HG03066 (cell line): Measurements from ENCODE around the gene CYTH3.
"Not testable (repeated sequence)": the region's sequence is repeated elsewhere in the genome, so short reads cannot be mapped to it uniquely, and the experiment has no call there.

Source experiments
- ATAC-seq: cut with Tn5 transposase; IDR thresholded peaks from one replicate; pipeline ENCODE4 v1.9.1; 2021; ENCODE audit warnings: low read depth; ENCODE audit not compliant: unreplicated experiment

The CYTH3 gene

DNA sequence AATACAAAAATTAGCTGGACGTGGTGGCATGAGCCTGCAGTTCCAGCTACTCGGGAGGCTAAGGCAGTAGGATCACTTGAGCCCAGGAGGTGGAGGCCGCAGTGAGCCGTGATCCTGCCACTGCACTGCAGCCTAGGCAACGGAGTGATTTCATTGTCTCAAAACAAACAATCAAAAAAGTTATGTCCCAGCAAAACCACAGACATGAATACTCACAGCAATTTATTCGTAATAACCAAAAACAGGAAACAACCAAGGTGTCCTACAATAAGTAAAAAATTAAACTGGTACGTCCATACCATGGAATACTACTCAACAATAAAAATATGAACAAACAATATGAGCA lies 11.6 kb upstream of the CYTH3 start:
- ATAC-seq, result no peak

DNA sequence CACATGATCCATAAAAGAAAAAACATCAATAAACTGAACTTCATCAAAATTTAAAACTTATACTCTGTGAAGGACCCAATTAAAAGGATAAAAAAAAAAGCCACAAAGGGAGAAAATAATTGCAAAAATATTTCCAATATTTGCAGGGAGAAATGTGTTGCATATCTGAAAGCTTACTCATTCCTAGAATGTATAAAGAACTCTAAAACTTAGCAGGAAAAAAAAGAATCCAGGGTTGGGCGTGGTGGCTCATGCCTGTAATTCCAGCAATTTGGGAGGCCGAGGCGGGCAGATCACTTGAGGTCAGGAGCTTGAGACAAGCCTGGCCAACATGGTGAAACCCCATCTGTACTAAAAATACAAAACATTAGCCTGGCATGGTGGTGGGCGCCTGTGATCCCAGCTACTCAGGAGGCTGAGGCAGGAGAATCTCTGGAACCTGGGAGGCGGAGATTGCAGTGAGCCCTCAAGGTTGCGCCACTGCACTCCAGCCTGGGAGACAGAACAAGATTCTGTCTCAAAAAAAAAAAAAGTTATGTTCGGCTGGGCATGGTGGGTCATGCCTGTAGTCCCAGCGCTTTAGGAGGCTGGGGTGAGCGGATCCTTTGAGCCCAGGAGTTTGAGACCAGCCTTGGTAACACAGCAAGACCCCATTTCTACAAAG lies 11.1 kb upstream of the CYTH3 start:
- not testable (repeated sequence) for ATAC-seq

DNA sequence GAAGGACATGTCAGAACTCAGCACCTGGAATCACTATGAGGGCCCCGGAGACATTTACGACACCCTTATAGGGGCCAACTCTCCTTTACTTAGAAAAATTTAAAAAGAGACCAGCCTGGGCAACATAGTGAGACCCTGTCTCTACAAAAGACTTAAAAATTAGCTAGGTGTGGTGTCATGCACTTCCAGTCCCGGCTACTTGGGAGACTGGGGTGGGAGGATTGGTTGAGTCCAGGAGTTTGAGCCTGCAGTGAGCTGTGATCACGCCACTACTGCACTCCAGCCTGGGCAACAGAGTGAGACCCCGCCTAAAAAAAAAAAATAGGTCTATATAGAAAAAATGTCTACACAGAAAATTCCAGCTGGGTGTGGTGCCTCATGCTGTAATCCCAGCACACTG lies 7.5 kb upstream of the CYTH3 start:
- ATAC-seq, result no peak

DNA sequence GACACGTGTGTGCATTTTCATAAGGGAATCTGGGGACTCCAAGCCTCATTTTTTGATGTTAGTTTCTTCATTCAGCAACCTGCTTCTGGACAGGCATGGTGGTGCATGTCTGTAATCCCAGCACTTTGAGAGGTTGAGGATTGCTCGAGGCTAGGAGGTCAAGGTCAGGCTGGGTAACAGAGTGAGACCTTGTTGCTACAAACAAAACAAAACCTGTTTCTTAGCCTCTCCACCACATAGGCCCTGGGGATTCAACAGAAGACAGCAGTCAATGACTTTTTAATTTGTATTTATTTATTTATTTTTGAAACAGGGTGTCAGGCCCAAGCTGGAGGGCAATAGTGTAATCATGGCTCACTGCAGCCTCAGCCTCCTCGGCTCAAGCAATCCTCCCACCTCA lies 6.9 kb upstream of the CYTH3 start:
- no peak for ATAC-seq

DNA sequence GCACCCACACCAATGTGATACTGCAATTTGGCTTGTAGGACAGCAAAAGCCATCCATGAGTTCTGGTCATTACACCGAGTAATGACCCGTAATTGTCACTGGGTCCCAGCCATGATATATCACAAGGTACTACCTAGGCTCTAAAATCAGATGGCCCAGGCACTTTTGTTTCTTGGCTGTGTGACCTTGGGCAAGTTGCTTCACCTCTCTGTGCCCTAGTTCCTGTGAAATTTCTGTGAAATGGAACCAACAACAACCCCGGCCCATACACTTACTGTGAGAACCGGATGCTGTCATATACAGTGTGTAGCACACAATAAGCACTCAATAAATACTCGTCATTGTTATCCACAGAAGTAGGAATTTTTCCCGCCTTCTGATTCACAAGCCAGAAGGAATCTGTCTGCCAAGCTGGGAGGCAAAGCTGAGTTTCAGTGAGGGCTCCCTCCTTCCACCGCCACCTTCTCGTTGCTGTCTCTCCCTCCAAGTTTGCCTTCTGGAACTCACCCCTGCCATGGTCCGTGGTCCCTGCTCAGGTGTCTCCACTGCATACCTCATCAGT lies 6.4 kb upstream of the CYTH3 start:
- ATAC-seq, result no peak

DNA sequence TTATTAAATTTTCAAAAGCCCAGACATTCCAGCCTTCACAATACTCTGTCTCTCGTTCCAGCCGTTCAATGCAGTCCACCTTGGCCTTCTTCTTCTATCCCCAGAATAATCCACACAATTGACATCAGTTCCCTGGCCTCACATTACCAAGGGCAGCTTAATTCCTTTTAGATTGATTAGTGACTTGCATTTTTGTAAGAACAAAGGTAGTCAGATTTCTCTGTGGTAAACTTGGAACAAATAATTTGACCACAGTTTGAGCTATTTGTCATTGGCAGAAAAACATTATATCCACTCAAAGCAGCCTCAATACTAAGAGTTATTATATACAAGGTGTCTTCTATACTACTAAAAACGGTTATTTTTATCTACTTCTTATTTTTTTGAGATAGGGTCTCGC lies 5.1 kb upstream of the CYTH3 start:
- no peak for ATAC-seq

DNA sequence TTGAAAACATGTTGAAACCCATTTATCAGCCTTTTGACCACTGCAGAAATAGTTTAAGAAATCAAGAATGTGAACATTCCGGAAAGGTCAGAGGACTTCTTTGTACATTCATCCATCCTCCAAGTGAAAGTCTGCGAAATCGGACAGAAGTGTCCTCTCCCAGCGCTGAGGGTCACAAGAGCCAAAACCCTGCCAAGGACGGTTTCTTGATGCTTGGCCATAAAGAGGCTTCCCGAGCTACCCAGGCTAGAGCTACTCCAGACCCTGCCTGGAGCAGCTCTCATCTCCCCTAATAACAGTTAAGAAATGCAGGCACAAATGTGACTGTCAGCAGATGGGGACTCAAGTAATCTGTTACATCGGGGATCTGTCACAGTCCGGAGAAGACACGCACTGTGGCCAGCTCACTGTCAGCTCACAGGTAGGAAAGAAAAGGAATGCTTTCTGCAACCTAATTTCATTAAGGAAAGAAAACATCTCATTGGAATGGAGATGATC lies 4.5 kb upstream of the CYTH3 start:
- ATAC-seq, result no peak

DNA sequence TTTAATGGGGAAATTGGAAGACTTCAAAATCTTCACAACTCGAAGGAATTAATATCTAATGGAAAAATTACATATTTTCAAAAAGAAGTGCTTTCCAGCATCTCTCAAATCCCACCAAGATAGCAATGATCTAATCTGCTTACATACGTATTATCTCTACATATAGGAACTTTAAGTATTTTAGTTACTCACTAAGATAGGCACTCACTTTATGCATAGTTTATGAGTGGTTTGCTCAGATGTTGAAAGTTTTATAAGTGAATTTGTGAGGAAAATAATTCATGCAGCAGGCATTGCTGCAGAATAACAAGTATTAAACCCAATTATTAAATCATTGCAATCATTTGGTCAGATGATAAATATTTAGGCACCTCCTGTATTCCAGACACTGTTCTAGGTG lies 2.3 kb upstream of the CYTH3 start:
- ATAC-seq, result no peak

DNA sequence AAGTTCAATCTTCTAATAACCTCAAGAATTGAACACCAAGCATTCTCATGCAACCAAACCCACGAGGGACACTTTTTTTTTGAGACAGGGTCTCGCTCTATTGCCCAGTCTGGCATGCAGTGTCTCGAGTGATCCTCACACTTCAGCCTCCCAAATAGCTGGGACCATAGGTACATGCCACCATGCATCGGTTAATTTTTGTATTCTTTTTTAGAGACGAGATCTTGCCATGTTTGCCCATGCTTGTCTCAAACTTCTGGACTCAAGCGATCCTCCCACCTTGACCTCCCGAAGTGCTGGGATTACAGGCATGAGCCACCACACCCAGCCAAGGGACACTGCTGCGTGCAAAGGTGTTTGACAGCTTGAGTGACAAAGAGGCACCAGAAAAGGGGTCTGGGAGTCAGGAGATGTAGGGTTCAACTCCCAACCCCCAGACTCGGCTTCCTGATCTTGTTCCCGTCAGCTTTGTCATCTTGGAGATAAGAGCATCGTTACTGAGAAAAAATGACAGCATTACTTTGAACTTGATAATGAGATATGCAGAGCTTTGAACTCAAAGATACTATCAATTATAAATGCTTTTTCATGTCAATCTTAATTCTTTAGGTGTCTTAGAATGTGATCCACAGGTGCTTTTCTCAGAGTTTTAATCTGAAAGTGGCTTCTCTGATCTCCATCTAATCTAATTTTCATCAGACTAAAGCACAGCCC lies 1.6 kb upstream of the CYTH3 start:
- no peak for ATAC-seq

DNA sequence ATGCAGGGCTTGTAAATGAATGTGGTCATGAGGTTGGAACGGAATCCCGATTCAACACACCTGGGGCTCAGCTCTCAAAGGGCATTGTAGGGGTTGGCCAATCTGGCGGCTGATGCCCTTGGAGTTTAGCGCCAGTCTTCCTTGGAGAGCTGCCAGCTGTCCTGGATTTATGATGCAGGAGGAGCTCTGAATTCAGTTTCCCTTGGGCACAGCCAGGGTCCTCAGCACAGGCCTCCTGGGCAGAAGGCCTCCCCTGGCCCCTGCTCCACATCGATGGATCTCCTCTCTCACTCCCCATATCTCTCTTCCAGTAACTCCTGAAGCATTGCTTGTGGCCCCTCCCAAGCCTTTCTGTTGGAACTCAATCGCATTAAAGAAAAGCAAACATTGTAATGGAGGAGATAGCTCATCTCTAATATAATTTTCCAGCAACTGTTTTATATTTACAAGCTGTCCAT lies 985 bp upstream of the CYTH3 start:
- ATAC-seq, result no peak

DNA sequence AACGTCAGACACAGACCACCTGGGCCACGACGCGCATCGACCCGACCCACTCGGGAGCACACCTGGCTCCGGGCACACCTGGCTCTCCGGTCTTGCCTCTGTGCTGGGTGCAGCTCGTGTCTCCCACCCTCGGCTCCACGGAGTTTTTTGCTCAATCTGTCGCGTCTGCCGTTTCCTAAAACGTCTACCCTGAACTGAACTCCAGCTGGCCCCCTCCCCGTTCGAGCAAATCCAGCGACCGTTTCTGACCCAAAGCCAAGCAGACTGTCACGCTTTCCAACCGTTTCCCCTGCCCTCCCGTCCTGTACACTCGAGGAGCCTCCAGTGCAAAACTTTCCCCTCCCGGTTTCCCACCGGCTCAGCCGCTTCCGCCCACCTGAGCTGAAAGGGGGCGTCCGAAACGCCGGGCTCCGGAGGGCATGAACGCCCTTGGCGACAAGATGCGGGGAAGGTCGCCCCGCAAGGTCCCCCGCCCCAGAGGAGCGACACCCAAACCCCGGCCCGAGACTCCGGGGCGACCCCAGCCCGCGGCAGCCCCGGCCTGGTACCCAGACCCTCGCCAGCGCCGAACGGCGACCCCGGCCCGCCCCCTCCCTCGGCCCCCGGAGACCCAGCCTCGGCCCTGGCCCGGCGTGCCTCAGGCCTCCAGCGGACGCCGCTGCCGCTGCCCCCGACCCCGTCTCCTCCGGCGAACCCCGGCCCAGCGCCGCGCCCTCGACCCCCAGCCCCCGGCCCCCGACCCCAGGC lies 557 bp downstream of the CYTH3 start:
- no peak for ATAC-seq

DNA sequence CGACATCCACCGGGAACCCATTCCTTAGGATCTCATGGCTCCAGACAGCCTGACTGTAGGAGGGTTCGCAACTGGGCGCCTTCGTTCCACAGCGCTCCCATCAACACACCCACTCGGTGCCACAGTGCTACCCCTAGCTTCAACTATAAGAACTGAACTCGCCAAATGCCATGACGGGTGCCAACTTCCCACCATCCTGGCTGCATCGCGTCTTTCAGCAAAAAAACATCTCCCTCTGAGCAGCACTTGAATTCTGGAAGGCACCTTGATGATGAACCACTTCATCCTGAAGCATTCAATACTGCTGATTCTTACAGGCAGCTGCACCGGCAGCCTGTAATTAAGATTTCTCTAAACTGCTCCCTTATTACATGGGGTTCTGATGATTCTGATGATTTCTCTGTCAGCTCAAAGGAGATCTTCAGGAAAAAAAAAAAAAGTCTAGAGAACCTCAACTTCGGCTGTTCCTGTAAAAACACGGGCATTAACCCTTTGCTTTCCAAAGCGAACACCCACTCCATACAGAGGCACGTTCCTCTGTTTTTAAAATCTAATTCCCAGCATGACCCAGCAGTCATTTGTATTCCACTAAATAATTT lies 1.3 kb downstream of the CYTH3 start:
- no peak for ATAC-seq

DNA sequence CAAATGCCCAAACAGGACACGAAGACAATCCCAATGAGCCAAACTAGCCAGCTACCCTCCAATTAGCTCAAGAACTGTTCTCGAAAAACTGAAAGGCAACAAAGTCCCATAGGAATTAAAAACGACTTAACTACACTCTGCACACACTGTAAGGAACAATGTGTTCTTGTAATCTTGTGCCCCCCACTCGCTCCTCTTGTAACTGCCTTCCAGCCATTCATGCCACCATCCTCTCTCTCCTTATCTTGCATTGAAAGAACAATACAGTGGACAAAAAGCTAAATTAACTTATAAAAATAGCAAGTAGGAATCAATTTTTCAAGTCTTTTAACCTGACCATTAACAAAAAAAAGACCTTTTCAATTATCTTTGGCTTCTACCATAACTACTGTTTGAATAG lies 2.9 kb downstream of the CYTH3 start:
- no peak for ATAC-seq

DNA sequence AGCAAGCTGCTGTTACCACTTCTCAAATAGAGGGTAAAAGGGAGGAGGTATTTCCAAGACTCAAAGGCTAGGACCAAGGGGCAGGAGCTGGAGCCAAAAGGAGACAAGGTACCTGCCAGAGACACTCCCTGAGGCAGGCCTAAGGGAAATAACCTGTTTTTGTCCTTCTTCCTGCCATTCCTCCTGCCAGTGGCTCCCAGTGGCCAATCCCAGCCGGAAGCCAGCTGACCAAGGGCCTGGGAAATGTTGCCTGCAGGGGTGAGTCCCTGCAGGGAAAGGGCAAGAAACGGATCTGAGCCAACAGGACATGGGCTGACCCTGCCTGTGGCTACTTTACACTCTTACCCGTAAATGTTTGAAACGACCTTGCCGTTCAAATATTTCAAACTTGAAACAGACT lies 3.5 kb downstream of the CYTH3 start:
- no peak for ATAC-seq

DNA sequence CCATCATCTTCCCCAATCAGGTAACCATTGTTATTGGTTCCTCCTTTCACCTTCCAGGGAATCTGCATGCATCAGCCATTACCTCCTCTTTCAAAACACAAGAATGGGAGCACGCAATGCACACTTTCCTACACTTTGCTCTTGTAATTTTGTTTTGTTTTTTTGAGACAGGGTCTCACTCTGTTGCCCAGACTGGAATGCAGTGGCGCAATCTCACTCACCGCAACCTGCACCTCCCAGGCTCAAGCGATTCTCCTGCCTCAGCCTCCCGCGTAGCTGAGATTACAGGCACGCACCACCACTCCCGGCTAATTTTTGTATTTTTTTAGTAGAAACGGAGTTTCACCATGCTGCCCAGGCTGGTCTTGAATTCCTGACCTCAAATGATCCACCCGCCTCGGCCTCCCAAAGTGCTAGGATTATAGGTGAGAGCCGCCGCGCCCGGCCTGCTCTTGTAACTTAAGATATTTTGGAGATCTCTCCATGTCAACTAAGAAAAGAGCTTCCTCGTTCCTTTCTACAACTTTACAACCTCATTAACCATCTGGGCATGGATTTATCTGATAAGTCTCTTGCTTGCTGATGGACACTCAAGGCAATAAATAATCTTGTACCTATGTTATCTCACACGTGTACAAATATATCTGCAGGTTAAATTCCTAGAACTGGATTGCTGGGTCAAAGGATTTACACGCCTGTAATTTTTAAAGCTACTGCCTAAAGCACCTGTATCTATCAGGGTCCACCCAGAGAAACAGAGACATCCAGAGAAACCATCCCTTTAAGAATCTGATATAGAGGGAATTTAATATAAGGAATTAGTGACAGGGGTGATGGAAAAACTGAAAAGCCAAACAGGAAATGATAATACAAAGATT lies 4.2 kb downstream of the CYTH3 start:
- ATAC-seq, result no peak

DNA sequence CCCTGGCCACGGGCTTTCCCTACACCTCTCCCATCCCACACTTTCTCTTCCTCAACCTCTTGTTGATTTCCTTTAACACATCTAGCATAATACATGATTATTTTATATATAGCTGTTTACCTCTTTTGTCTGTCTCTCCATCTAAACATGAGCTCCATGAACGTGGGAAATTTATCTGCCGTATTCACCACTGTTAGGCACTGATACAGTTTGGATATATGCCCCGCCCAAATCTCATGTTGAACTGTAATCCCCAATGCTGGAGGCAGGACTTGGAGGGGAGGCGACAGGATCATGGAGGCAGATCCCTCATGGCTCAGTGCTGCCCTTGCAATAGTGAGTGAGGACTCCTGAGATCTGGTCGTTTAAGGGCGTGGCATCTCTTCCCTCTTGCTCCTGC lies 5.7 kb downstream of the CYTH3 start:
- ATAC-seq, result no peak

DNA sequence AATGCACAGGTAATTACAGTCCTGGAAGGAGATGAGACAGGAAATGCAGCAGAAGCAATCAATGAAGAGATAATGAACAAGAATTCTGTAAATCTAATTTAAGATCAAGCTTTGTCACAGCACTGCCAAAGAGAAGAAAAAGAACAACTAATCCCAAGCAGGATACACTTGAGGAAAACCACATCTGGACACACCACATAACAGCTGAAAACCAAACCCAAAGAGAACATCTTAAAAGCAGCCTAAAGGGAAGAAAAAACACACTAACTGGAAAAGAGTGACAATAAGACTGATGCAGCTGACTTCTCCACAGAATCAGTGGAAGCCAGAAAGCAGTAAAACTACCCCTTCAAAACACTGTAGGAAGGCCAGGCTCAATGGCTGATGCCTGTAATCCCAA lies 10.2 kb downstream of the CYTH3 start:
- ATAC-seq, result no peak

DNA sequence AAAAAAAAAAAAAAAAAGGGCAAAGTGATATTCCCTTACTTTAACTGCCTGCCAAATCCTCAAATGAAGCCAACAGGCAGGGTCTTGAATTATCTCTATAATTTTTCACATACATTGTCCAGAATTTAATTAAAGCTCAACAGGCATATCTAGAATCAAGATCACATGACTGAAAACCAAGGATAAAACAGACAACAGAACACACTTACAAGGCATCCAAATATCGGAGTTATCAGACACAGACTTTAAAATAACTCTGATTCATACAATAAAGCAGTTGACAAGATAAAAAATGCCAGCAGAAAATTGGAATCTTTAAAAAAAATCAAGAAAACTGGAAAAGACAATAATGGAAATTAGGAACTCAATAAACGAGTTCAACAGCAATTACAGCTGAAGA lies 10.7 kb downstream of the CYTH3 start:
- ATAC-seq, result no peak

DNA sequence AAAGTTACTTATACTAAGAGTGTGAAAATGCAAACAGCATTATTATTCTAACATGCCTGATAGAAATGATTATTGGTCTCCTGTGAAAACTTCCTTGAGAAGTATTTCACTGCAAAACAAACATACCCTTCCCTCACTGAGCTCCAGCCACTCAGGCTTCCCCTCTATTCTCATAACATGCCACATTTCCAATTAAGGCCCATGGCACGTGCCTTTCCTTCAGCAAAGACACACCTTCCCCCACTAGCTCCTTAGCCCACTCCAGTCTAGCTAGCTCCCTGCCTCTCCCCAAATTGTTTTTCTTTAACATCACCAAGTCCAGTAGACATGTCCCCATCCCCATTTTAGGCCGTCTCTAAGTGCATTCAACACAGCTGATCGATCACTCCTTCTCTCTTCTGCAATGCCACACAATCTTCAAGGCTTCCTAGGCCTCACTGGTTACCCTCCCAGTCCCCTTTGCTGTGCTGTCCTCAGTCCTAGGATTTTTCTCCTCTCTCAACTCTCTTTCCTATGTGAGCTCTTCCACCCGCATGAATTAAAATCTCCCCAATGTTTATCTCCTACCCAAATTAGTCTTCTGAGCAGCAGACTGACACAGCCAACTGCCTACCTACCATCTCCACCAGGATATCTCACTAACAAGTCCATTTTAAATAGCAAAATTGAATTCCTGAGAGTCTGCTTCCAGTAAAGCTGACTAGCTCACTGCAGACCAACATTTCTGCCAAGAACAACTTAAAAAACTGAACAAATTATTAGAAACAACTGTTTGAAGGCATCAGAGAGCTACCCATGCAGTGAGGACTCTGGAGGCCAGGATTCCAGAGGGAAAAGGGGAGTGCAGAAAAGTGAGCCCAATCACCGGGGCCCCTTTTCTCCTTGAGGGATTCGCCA lies 11.9 kb downstream of the CYTH3 start:
- ATAC-seq, result no peak
